DOHH2 (cell line): ENCODE measurements around the gene NFYC.

Experiments used
- H3F3A ChIP-seq: fragments of 200-600 bp; sonication (generic), shearing (Covaris generic); 2 replicates; pipeline ENCODE4 v1.6.0; 2016; ENCODE audit warnings: antibody characterized with exemption, mild to moderate bottlenecking; ENCODE audit not compliant: control insufficient read depth, insufficient read depth
- H3K27ac ChIP-seq: fragments of 200-600 bp; sonication (generic); 2 replicates; pipeline ENCODE4 v1.5.1; 2014; ENCODE audit warnings: low read depth, mild to moderate bottlenecking, low read length, moderate library complexity
- H3K27me3 ChIP-seq: fragments of 200-600 bp; sonication (generic); 2 replicates; pipeline ENCODE4 v1.6.1; 2014; ENCODE audit warnings: mild to moderate bottlenecking, low read length, mixed read lengths; ENCODE audit not compliant: control insufficient read depth
- H3K36me3 ChIP-seq: fragments of 200-600 bp; sonication (generic); 2 replicates; pipeline ENCODE4 v1.6.1; 2014; ENCODE audit warnings: mild to moderate bottlenecking, low read length, moderate library complexity, mixed read lengths; ENCODE audit not compliant: control insufficient read depth
- H3K4me1 ChIP-seq: fragments of 200-600 bp; sonication (generic); 2 replicates; pipeline ENCODE4 v1.6.1; 2014; ENCODE audit warnings: mild to moderate bottlenecking, low read length, mixed read lengths; ENCODE audit not compliant: control insufficient read depth
- H3K4me2 ChIP-seq: fragments of 200-600 bp; sonication (generic); 2 replicates; pipeline ENCODE4 v1.6.0; 2014; ENCODE audit warnings: mild to moderate bottlenecking, low read length, moderate library complexity
- H3K4me3 ChIP-seq: fragments of 200-600 bp; sonication (generic); 2 replicates; pipeline ENCODE4 v1.5.1; 2014; ENCODE audit warnings: mild to moderate bottlenecking, low read length, mixed read lengths
- H3K79me2 ChIP-seq: fragments of 200-600 bp; sonication (generic); 2 replicates; pipeline ENCODE4 v1.6.1; 2014; ENCODE audit warnings: mild to moderate bottlenecking, low read length, mixed read lengths; ENCODE audit not compliant: control insufficient read depth
- H3K9me2 ChIP-seq: fragments of 200-600 bp; sonication (generic); replicated peaks from 2 replicates; pipeline ENCODE4 v1.6.1; 2014; ENCODE audit warnings: mild to moderate bottlenecking, low read length, mixed read lengths; ENCODE audit not compliant: control insufficient read depth
- H3K9me3 ChIP-seq: fragments of 200-600 bp; sonication (generic); 2 replicates; pipeline ENCODE4 v1.6.1; 2014; ENCODE audit warnings: antibody characterized with exemption, low read length, mixed read lengths; ENCODE audit not compliant: control insufficient read depth, insufficient read depth
- H4K20me1 ChIP-seq: fragments of 200-600 bp; sonication (generic); 2 replicates; pipeline ENCODE4 v1.6.0; 2014; ENCODE audit warnings: low read depth, mild to moderate bottlenecking, antibody characterized with exemption, low read length, moderate library complexity; ENCODE audit not compliant: control insufficient read depth, insufficient read depth
- EZH2phosphoT487 ChIP-seq: fragments of 200-600 bp; sonication (generic); IDR thresholded peaks from 2 replicates; pipeline ENCODE4 v1.6.1; 2017; ENCODE audit warnings: borderline replicate concordance, mild to moderate bottlenecking, antibody characterized with exemption, low read length, moderate library complexity, mixed read lengths
- TF ChIP-seq, protein P1 (sequence below): fragments of 200-600 bp; sonication (generic); IDR thresholded peaks from one replicate; pipeline ENCODE4 v1.5.1; 2014; ENCODE audit warnings: antibody characterized with exemption, mild to moderate bottlenecking, low read depth, low read length; ENCODE audit not compliant: poor library complexity, severe bottlenecking

NFYC gene

DNA sequence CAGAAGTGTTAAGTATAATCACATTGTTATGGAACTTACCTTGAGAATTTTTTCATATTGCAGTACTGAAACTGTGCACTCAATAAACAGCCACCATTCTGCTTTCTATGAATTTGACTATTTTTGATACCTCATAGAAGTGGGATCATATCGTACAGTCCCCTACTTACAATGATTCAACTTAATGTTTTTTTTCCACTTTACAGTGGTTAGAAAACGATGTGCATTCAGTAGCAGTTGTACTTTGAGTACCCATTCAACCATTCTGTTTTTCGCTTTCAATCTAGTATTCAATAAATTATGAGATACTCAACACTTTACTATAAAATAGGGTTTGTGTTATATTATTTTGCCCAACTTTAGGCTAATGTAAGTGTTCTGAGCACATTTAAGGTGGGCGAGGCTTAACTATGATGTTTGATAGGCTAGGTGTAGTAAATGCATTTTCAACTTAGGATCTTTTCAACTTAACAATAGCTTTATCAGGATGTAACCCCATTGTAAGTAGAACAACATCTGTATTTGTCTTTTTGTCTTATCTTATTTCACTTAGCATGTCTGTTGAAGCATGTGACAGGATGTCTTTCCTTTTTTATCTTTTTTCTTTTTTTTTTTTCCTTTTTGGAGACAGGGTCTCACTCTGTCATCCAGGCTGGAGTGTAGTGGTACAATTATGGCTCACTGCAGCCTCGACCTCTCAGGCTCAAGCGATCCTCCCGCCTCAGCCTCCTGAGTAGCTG is 49.7 kb downstream of the NFYC start:
- Histone ChIP-seq H3K27ac (no peak overlapping the region), H3K4me3 (no peak overlapping the region), H3F3A (no peaks in the 10 kb centered on the region), H3K4me2 (no peak overlapping the region), H3K36me3 (peaks cover 72% of the 10 kb centered on the region), H3K9me3 (no peaks in the 10 kb centered on the region), H3K27me3 (no peaks in the 10 kb centered on the region), H3K9me2 (no peaks in the 10 kb centered on the region), H3K4me1 (peaks cover 20% of the 10 kb centered on the region), H3K79me2 (peaks cover 35% of the 10 kb centered on the region), H4K20me1 (no peaks in the 10 kb centered on the region)
- TF ChIP-seq EZH2phosphoT487 = no peak
- TF ChIP-seq, protein P1, sequence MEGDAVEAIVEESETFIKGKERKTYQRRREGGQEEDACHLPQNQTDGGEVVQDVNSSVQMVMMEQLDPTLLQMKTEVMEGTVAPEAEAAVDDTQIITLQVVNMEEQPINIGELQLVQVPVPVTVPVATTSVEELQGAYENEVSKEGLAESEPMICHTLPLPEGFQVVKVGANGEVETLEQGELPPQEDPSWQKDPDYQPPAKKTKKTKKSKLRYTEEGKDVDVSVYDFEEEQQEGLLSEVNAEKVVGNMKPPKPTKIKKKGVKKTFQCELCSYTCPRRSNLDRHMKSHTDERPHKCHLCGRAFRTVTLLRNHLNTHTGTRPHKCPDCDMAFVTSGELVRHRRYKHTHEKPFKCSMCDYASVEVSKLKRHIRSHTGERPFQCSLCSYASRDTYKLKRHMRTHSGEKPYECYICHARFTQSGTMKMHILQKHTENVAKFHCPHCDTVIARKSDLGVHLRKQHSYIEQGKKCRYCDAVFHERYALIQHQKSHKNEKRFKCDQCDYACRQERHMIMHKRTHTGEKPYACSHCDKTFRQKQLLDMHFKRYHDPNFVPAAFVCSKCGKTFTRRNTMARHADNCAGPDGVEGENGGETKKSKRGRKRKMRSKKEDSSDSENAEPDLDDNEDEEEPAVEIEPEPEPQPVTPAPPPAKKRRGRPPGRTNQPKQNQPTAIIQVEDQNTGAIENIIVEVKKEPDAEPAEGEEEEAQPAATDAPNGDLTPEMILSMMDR = no peak

DNA sequence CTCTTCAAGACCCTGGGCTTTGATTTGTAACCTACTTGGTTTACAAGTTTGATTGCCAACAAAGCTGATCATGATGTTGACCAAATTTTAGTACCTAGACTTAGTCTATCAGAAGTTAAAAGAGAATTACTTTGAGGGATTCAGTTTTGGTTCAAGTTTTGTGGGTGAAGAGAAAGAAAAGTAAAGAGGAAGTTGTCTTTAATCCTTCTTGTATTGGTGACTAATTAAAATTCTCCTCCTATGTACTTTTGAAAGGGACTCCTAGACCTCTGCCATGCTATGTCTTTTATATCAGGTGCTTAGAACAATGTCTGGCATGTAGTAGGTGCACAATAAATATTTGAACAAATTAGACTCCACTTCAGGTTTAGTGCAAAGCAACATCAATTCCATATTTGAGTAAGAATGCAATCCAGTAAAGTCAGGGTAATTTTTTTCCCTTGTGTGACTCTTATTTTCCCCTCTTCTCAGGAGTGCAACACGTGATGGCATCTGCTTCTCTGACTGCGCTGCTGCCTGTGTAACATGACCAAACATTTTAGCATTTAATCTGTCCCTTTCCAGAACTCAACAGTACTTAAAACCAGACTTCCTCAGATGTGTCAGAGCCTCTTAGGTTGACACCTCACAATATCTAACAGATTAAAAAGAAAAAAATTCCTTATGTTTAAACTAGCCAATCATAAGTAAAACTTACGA is 51.0 kb downstream of the NFYC start:
- Histone ChIP-seq H3K36me3 (peaks cover 86% of the 10 kb centered on the region), H3K4me1 (peaks cover 20% of the 10 kb centered on the region), H3F3A (no peaks in the 10 kb centered on the region), H3K79me2 (peaks cover 33% of the 10 kb centered on the region), H4K20me1 (no peaks in the 10 kb centered on the region), H3K27ac (no peak overlapping the region), H3K27me3 (no peaks in the 10 kb centered on the region), H3K4me3 (no peak overlapping the region), H3K9me3 (no peaks in the 10 kb centered on the region), H3K4me2 (no peak overlapping the region), H3K9me2 (no peaks in the 10 kb centered on the region)
- TF ChIP-seq, protein P1 = no peak
- TF ChIP-seq EZH2phosphoT487 = no peak

DNA sequence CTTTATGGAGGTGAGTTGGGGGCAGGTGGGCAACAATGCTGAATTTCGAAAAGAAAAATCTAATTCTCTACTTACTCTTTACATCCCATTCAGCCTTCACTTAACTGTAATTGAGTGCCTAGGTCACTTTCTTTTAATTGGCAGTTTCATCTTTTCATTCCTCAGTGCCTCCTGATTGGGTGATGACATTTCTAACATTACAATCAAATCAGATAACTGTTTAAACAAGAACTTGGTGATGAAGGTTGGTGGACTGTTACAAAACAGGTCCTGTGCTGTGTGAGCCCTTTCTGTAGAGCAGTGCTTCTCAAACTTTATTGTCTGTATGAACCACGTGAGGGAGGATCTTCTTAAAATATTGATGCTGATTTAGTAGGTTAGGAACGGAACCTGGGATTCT is 51.9 kb downstream of the NFYC start:
- no peak overlapping the region for H3K4me3 ChIP-seq
- TF ChIP-seq, protein P1 = no peak
- TF ChIP-seq EZH2phosphoT487 = no peak
- H3K27me3 ChIP-seq = no peaks in the 10 kb centered on the region
- peaks cover 20% of the 10 kb centered on the region for H3K4me1 ChIP-seq
- H3F3A ChIP-seq = no peaks in the 10 kb centered on the region
- no peaks in the 10 kb centered on the region for H3K9me3 ChIP-seq
- H3K36me3 ChIP-seq = peaks cover 92% of the 10 kb centered on the region
- peaks cover 32% of the 10 kb centered on the region for H3K79me2 ChIP-seq
- no peak overlapping the region for H3K27ac ChIP-seq
- H3K4me2 ChIP-seq = no peak overlapping the region
- H3K9me2 ChIP-seq = no peaks in the 10 kb centered on the region
- no peaks in the 10 kb centered on the region for H4K20me1 ChIP-seq
